PC-9 (cell line): ENCODE data around the gene STX8. TPM values are rescaled to one million over a fixed set of nuclear protein-coding genes. Genes with fewer than 3 reads are reported as not detected.

Experiments used
- BruUV-seq: library from RNA; stranded (reverse); fragments of 400-500 nt; replicated peaks from 2 replicates; lab custom pipeline; 2021; lab: Mats Ljungman, UMichigan
- CTCF ChIA-PET: fragments of 300-600 bp; sonication (Branson Sonifier 250); formaldehyde crosslinking; loops from one replicate; lab custom pipeline; 2022; ENCODE audit warnings: antibody characterized with exemption; lab: Charles Lee
- POLR2A ChIA-PET: fragments of 300-600 bp; sonication (Branson Sonifier 250); formaldehyde crosslinking; loops from one replicate; lab custom pipeline; 2022; ENCODE audit warnings: antibody characterized with exemption; ENCODE audit not compliant: unreplicated experiment; lab: Charles Lee
- DNase-seq, 2 experiments: peaks; one replicate each; pipeline versions ENCODE4 v3.0.0 to v3.0.0-alpha.2; 2015 to 2022; ENCODE audit warnings: mixed read lengths in 1 of 2
- H2AFZ ChIP-seq: fragments of 200-600 bp; sonication (generic); 2 replicates; pipeline ENCODE4 v1.8.1; 2017; ENCODE audit warnings: antibody characterized with exemption
- H3F3A ChIP-seq: fragments of 200-600 bp; sonication (generic); 2 replicates; pipeline ENCODE4 v1.8.1; 2017; ENCODE audit warnings: antibody characterized with exemption, mild to moderate bottlenecking, low read depth; ENCODE audit not compliant: insufficient read depth
- H3K27ac ChIP-seq: fragments of 200-600 bp; sonication (generic); 2 replicates; pipeline ENCODE4 v1.6.1; 2016; ENCODE audit warnings: mixed run types
- H3K27me3 ChIP-seq: fragments of 200-600 bp; sonication (generic); 2 replicates; pipeline ENCODE4 v1.6.1; 2016; ENCODE audit warnings: low read depth, mixed run types; ENCODE audit not compliant: insufficient read depth
- H3K36me3 ChIP-seq: fragments of 200-600 bp; sonication (generic); 2 replicates; pipeline ENCODE4 v1.6.1; 2016; ENCODE audit warnings: low read depth, mixed run types
- H3K4me1 ChIP-seq: fragments of 200-600 bp; sonication (generic); replicated peaks from 2 replicates; pipeline ENCODE4 v1.6.1; 2016; ENCODE audit warnings: mixed run types; ENCODE audit not compliant: insufficient read depth
- H3K4me2 ChIP-seq: fragments of 200-600 bp; sonication (generic); 2 replicates; pipeline ENCODE4 v1.6.1; 2017; ENCODE audit warnings: mixed run types
- H3K4me3 ChIP-seq: fragments of 200-600 bp; sonication (generic); 2 replicates; pipeline ENCODE4 v1.6.1; 2016; ENCODE audit warnings: mixed run types
- H3K79me2 ChIP-seq: fragments of 200-600 bp; sonication (generic); 2 replicates; pipeline ENCODE4 v1.6.1; 2017; ENCODE audit warnings: low read depth, mixed run types
- H3K9me2 ChIP-seq: fragments of 200-600 bp; sonication (generic); 2 replicates; pipeline ENCODE4 v1.8.1; 2017; ENCODE audit warnings: mild to moderate bottlenecking; ENCODE audit not compliant: insufficient read depth
- H3K9me3 ChIP-seq: fragments of 200-600 bp; sonication (generic); 2 replicates; pipeline ENCODE4 v1.8.1; 2016; ENCODE audit warnings: low read depth; ENCODE audit not compliant: insufficient read depth
- H4K20me1 ChIP-seq: fragments of 200-600 bp; sonication (generic); 2 replicates; pipeline ENCODE4 v1.8.1; 2017; ENCODE audit not compliant: insufficient read depth
- EZH2 ChIP-seq: fragments of 200-600 bp; sonication (generic); IDR thresholded peaks from 2 replicates; pipeline ENCODE4 v1.8.0; 2017; ENCODE audit warnings: antibody characterized with exemption, low read depth
- intact Hi-C: fragments of 100-400 bp; cut with micrococcal nuclease; formaldehyde crosslinking; loops from one replicate; pipeline ENCODE4 v1.10.0; 2022; ENCODE audit not compliant: unreplicated experiment
- total RNA-seq: library from RNA; stranded (reverse); gene quantifications from 2 replicates; pipeline ENCODE4 v1.2.3, GENCODE V29; 2021
- TF ChIP-seq, protein P1 (sequence below): fragments of 200-600 bp; sonication (generic); conservative IDR thresholded peaks from 2 replicates; pipeline ENCODE4 v1.6.1; 2017; ENCODE audit warnings: mixed run types, antibody characterized with exemption, mild to moderate bottlenecking, moderate library complexity

STX8 gene
- total RNA-seq, 1 experiment from 2014 or later = 60.6 TPM

DNA sequence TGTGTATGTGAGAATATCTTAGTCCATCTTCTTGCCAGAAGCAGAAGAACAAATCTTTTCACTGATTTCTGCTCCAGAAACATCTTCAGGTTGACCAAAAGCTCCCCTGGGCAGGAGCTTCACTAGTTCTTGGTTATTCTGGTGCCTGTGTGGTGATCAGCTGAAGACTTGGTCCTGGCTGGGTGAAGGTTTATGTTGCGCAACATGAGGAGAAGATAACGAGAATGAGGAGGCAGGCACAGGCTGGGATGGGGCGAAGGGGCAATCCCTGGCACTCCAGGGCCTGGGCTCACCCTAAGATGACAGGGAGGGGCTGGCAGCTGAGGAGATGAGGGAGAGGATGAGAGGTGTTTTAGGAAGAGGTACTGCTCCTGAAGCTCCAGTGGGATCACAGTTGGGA is 322.3 kb downstream of the STX8 start:
- Histone ChIP-seq H4K20me1 (no peaks in the 10 kb centered on the region), H3K4me3 (no peak overlapping the region), H2AFZ (no peak overlapping the region), H3F3A (no peaks in the 10 kb centered on the region), H3K27ac (no peak overlapping the region), H3K9me3 (no peaks in the 10 kb centered on the region), H3K4me1 (no peaks in the 10 kb centered on the region), H3K36me3 (no peaks in the 10 kb centered on the region), H3K79me2 (no peaks in the 10 kb centered on the region), H3K27me3 (no peaks in the 10 kb centered on the region), H3K4me2 (no peak overlapping the region), H3K9me2 (no peaks in the 10 kb centered on the region)
- ChIA-PET POLR2A (interaction anchor here (0.7 kb wide), 1 partner anchor 56 kb away, joined by 6 read pairs; no protein-coding TSS in a partner anchor), CTCF (no interaction called here)
- BruUV-seq = no TSS peak
- DNase-seq = no peak
- TF ChIP-seq EZH2 = no peak
- TF ChIP-seq, protein P1, sequence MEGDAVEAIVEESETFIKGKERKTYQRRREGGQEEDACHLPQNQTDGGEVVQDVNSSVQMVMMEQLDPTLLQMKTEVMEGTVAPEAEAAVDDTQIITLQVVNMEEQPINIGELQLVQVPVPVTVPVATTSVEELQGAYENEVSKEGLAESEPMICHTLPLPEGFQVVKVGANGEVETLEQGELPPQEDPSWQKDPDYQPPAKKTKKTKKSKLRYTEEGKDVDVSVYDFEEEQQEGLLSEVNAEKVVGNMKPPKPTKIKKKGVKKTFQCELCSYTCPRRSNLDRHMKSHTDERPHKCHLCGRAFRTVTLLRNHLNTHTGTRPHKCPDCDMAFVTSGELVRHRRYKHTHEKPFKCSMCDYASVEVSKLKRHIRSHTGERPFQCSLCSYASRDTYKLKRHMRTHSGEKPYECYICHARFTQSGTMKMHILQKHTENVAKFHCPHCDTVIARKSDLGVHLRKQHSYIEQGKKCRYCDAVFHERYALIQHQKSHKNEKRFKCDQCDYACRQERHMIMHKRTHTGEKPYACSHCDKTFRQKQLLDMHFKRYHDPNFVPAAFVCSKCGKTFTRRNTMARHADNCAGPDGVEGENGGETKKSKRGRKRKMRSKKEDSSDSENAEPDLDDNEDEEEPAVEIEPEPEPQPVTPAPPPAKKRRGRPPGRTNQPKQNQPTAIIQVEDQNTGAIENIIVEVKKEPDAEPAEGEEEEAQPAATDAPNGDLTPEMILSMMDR = no peak
- intact Hi-C loops = no loop called here

DNA sequence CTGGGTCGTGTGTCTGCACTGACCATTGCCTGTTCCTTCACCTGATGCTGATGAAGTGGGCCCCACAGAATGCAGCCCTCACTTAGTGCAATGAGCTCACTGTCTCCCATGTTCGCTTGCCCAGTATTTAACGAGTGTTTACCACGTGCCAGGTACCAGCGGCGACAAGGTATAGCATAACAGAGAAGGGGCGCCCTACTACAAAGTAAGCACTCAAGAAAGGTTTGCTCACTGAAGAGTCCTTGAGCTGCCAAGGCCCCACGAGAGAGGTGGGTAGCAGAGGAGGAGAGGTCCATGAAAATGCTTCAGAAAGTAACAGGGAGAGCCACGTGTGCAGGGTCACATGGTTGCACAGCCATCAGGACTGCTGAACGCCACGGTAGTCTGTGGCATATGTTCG is 324.3 kb downstream of the STX8 start:
- no peaks in the 10 kb centered on the region for H4K20me1 ChIP-seq
- intact Hi-C loops = no loop called here
- ChIA-PET CTCF (no interaction called here), POLR2A (no interaction called here)
- H3K4me3 ChIP-seq = no peak overlapping the region
- no peak overlapping the region for H3K27ac ChIP-seq
- TF ChIP-seq, protein P1 = no peak
- no peak for TF ChIP-seq EZH2
- no peak for DNase-seq
- H3K36me3 ChIP-seq = no peaks in the 10 kb centered on the region
- H3K27me3 ChIP-seq = no peaks in the 10 kb centered on the region
- H3K9me3 ChIP-seq = no peaks in the 10 kb centered on the region
- H3K79me2 ChIP-seq = no peaks in the 10 kb centered on the region
- H2AFZ ChIP-seq = no peak overlapping the region
- no peaks in the 10 kb centered on the region for H3F3A ChIP-seq
- BruUV-seq = no TSS peak
- H3K9me2 ChIP-seq = no peaks in the 10 kb centered on the region
- no peak overlapping the region for H3K4me2 ChIP-seq
- no peaks in the 10 kb centered on the region for H3K4me1 ChIP-seq

DNA sequence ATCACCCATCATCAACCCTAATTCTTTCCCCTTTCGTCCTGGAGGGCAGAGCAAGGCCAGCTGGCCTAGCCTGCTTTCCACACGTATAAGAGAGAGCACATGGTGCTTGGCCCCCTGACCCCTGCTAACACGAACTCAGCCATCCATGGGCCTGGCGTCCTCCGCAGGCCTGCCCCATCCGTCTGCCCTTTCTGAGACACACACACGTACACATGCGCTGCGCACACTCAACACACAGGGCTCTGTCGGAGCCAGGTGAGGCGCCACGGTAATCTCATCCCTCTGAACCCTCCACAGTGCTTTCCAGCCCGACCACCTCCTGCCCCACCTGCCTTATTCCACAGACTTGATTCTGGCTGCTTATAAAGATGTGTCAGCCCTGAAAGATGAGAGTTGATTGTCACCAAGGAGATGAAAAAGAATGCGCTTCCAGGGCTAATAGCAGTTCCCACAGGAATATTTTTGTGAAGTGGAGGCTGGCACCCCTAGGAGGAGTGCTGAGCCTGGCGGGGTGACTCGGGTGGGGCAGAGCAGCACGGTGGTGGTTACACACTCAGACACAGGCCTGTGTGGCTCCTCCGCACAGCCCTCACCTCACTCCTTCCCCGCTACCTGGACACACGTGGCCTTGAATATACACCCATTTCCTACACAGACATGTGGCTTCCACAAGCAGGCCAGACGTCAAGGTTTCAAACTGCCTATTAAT is 326.2 kb downstream of the STX8 start:
- POLR2A ChIA-PET = no interaction called here
- Histone ChIP-seq H3K79me2 (no peaks in the 10 kb centered on the region), H3K36me3 (no peaks in the 10 kb centered on the region), H4K20me1 (no peaks in the 10 kb centered on the region), H3K27ac (no peak overlapping the region), H3K27me3 (no peaks in the 10 kb centered on the region), H3K9me3 (no peaks in the 10 kb centered on the region), H3K9me2 (no peaks in the 10 kb centered on the region), H3F3A (no peaks in the 10 kb centered on the region), H2AFZ (no peak overlapping the region), H3K4me3 (no peak overlapping the region), H3K4me1 (no peaks in the 10 kb centered on the region), H3K4me2 (no peak overlapping the region)
- no peak for TF ChIP-seq EZH2
- TF ChIP-seq, protein P1 = no peak
- no peak for DNase-seq
- intact Hi-C loops = no loop called here
- no TSS peak for BruUV-seq
- CTCF ChIA-PET = interaction anchor here (0.6 kb wide), 1 partner anchor 1354 kb away, joined by 3 read pairs; no protein-coding TSS in a partner anchor
